GM21723 (cell line): ENCODE data around the gene KDM3B.
A peak's percentile ranks its signal among the peaks of the same experiment; 100 is the strongest.

Source experiments
- ATAC-seq: cut with Tn5 transposase; IDR thresholded peaks from one replicate; pipeline ENCODE4 v1.9.1; 2021; ENCODE audit warnings: mild to moderate bottlenecking, moderate library complexity; ENCODE audit not compliant: unreplicated experiment

KDM3B gene

GRCh38 chr5:138448070-138448469 lies 95.6 kb downstream of the KDM3B start:
- no peak for ATAC-seq

GRCh38 chr5:138448481-138449398 lies 96.3 kb downstream of the KDM3B start:
- ATAC-seq = no peak

- ATAC-seq = peak; percentile 84
Measured at GRCh38 chr5:138449501-138450239, 97.2 kb downstream of the KDM3B start.

- no peak for ATAC-seq
Measured at GRCh38 chr5:138450971-138451370, 98.5 kb downstream of the KDM3B start.

- no peak for ATAC-seq
Measured at GRCh38 chr5:138452720-138453119, 100.2 kb downstream of the KDM3B start.

- no peak for ATAC-seq
Measured at GRCh38 chr5:138453590-138453989, 101.1 kb downstream of the KDM3B start.

DNA sequence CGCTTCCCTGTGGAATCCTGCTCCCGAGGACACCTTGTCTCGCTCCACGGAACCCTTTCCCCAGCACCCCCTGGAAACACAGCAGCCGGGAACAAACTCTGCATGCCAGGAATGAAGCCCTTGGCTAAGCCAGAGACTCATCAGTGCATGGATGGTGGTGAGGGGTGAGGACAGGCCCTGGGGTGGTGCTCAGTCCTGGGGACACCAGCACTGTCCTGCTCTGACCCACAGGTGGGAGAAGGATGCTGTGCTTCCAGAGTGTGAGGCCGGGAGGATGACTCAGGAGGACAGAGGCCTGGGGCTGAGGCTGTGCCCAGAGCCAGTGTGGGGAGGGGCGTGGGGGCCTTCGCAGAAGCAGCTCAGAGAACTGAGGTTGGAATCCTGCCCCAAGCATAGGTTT lies 101.6 kb downstream of the KDM3B start:
- ATAC-seq = no peak

- ATAC-seq = no peak
Measured at GRCh38 chr5:138455232-138455930, 102.9 kb downstream of the KDM3B start.

DNA sequence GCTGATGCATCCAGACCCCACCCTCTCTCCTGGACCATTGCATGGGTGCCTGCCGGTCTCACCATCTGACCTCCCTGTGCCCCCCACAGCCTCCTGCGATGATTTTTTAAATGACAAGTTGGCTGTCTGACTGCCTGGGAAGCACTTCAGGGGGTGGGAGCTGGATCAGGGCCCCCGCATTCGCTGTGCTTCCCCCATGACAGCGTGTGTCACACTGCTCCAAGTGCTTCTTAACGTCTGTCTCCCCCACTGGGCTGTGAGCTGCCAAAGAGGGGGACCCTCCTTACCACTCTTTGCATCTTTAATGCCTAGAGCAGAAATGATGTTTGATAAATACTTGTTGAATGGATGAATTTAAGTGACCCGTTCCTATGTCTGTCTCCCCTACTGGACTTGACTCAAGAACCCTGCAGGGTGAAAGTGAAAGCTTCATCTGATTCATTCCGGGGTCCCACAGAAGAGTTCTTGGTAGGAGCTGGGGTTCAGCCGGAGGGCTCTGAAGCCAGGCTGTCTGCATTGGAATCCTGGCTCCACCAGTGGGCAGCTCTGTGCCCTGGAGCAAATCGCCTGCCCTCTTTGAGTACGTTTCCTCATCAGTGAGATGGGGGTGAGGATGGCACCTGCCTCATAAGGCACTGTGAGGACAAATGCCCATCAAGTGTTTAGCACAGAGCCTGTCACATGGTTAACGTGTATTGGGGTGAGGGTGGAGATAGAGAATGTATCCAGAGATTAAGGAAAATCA lies 105.2 kb downstream of the KDM3B start:
- no peak for ATAC-seq

GRCh38 chr5:138458384-138458783 lies 105.9 kb downstream of the KDM3B start:
- no peak for ATAC-seq

- no peak for ATAC-seq
Measured at GRCh38 chr5:138458856-138459255, 106.4 kb downstream of the KDM3B start.

DNA sequence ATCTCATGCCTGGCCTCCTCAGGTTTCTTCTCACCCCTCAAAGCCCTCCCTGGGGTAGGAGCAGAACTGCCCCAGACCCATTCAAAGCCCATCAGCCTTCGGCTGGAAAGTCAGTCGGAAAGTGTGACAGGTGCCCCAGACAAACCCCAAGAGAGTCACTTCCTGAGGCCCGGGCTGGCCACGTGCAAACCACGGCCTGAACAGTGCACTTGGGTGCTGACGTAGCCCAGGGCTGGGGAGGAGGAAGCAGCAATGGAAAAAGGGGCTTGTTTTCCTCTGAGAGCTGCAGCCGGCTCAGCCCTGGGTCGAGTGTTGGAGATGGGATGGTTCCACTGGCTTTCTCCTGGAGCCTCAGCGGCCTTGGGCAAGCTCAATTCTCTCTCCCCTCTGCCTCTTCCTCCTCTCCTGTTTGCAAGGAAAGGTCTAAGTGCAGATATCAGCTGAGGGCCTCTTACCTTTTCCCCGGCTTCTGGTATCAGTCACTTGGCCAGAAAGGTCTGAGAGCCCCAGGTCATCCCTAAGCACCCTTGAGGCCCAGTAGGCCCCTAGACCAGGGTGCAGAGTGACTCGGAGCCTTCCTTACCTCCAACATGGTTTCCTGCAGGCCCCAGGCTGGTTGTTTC lies 106.9 kb downstream of the KDM3B start:
- no peak for ATAC-seq

- no peak for ATAC-seq
Measured at GRCh38 chr5:138460032-138460693, 107.7 kb downstream of the KDM3B start.

DNA sequence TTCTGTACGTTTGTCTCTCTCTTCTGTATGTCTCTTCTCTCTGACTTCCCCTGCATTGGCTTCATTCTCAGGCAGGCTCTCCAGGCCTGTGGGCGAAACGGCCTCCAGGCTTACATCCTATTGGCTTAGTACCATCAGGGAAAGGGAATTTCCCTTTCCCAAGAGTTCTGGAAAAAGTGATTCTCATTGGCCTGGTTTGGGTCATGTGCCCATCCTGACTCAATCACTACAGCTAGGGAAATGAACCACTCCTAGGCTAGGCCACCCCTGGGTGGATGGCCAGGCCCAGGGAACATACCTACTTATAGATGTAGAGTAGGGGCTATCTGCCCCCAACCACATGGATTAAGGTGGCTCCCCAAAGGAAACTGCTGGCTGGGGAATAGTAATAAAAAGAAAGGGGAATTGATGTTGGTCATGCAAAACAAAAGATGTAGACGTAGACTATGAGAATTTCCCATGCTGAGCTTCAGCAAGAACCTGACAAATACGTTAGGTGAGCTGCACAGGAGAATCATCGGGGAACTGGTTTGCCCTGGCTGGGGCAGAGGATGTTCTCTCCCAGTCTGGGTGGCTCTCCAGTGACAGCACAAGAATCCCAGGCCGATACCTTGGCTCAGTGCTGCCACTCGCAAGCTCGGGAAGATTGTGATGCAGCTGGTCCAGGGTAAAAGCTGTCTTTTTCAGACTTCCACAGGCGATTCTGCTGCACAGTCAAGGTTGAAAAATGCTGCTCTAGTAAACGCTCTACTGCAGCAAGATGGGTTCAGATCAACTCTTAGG lies 109.0 kb downstream of the KDM3B start:
- ATAC-seq = no peak

GRCh38 chr5:138463419-138464007 lies 111.0 kb downstream of the KDM3B start:
- no peak for ATAC-seq

DNA sequence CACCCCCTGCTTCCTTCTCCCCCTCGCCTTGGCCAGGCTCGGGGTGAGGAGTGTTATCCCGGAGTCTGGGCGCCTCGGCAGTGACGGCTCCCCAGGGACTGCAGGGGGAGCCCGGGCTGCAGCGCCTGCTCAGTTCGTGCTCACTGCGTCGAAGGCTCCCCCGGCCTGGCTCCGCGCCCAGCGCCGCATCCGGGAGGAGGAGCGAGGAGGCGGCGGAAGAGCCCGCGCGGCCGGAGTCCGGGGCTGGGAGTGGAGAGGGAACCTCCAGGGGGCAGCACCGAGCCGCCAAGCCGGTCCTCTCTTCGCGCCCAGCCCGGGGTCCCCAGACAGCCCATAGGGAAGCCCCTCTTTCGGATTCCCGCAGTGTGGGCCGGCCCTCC lies 111.5 kb downstream of the KDM3B start:
- peak; percentile 58 for ATAC-seq

- ATAC-seq = peak; percentile 77
Measured at GRCh38 chr5:138464388-138465260, 112.1 kb downstream of the KDM3B start.
